WTC11 (cell line): ENCODE data around the gene ZCWPW2. TPM values are rescaled to one million over a fixed set of nuclear protein-coding genes. Genes with fewer than 3 reads are reported as not detected.

Experiments used
- ATAC-seq: fragments of 200-7000 bp; cut with Tn5 transposase; 2 replicates; pipeline ENCODE4 v1.10.0; 2021; ENCODE audit warnings: mild to moderate bottlenecking, moderate library complexity
- CTCF ChIA-PET: fragments of 300-600 bp; sonication (Branson Sonifier 250); formaldehyde crosslinking; loops from one replicate; lab custom pipeline; 2021; ENCODE audit warnings: antibody characterized with exemption; lab: Charles Lee
- POLR2A ChIA-PET: fragments of 350-600 bp; sonication (Branson Sonifier 250); formaldehyde crosslinking; loops from one replicate; lab custom pipeline; 2021; ENCODE audit warnings: antibody characterized with exemption; lab: Charles Lee
- DNase-seq: peaks from one replicate; pipeline ENCODE4 v3.0.0; 2021; ENCODE audit warnings: low spot score
- H3K27ac Mint-ChIP-seq: 2 replicates; pipeline ENCODE4 v1.8.0; 2021; ENCODE audit warnings: mixed read lengths
- H3K27me3 Mint-ChIP-seq: 2 replicates; pipeline ENCODE4 v1.8.0; 2021; ENCODE audit warnings: low read depth, mild to moderate bottlenecking, moderate library complexity, mixed read lengths
- H3K36me3 Mint-ChIP-seq: 2 replicates; pipeline ENCODE4 v1.8.0; 2021; ENCODE audit warnings: mixed read lengths
- H3K4me1 Mint-ChIP-seq: 2 replicates; pipeline ENCODE4 v1.8.0; 2022; ENCODE audit warnings: mixed read lengths
- H3K4me3 Mint-ChIP-seq: 2 replicates; pipeline ENCODE4 v1.8.0; 2021; ENCODE audit warnings: mild to moderate bottlenecking, moderate library complexity, mixed read lengths
- H3K9me3 Mint-ChIP-seq: 2 replicates; pipeline ENCODE4 v1.8.0; 2021; ENCODE audit warnings: mixed read lengths
- AFF4 ChIP-seq: sonication (generic); formaldehyde crosslinking; IDR thresholded peaks from 2 replicates; pipeline ENCODE4 v1.8.1; 2023; ENCODE audit warnings: mild to moderate bottlenecking, missing genetic modification reagents, borderline replicate concordance
- ARID4B ChIP-seq: sonication (generic); formaldehyde crosslinking; IDR thresholded peaks from 2 replicates; pipeline ENCODE4 v1.8.0; 2023; ENCODE audit warnings: missing genetic modification reagents, mild to moderate bottlenecking, borderline replicate concordance
- ATF6 ChIP-seq: sonication (generic); formaldehyde crosslinking; IDR thresholded peaks from 2 replicates; pipeline ENCODE4 v1.8.1; 2023; ENCODE audit warnings: mild to moderate bottlenecking, missing genetic modification reagents
- ETV6 ChIP-seq: sonication (generic); formaldehyde crosslinking; IDR thresholded peaks from 2 replicates; pipeline ENCODE4 v1.8.1; 2022; ENCODE audit warnings: mild to moderate bottlenecking, missing genetic modification reagents
- FOXP1 ChIP-seq: sonication (generic); formaldehyde crosslinking; IDR thresholded peaks from 2 replicates; pipeline ENCODE4 v1.8.0; 2022; ENCODE audit warnings: missing genetic modification reagents, mild to moderate bottlenecking, moderate library complexity, borderline replicate concordance
- GTF2I ChIP-seq: fragments of 250-450 bp; sonication (Bioruptor Pico); conservative IDR thresholded peaks from 2 replicates; pipeline ENCODE4 v1.4.0; 2021; ENCODE audit warnings: mild to moderate bottlenecking
- MAX ChIP-seq: sonication (generic); formaldehyde crosslinking; IDR thresholded peaks from 2 replicates; pipeline ENCODE4 v1.8.0; 2022; ENCODE audit warnings: mild to moderate bottlenecking, missing genetic modification reagents
- SOX15 ChIP-seq: fragments of 250-450 bp; sonication (Bioruptor Pico); IDR thresholded peaks from 2 replicates; pipeline ENCODE4 v1.9.0; 2021; ENCODE audit warnings: mild to moderate bottlenecking
- STAT6 ChIP-seq: sonication (generic); formaldehyde crosslinking; conservative IDR thresholded peaks from 2 replicates; pipeline ENCODE4 v1.8.1; 2023; ENCODE audit warnings: mild to moderate bottlenecking, low read depth, missing genetic modification reagents, moderate library complexity
- TEAD4 ChIP-seq: sonication (generic); formaldehyde crosslinking; IDR thresholded peaks from 2 replicates; pipeline ENCODE4 v1.8.0; 2022; ENCODE audit warnings: mild to moderate bottlenecking, missing genetic modification reagents
- ZBTB21 ChIP-seq: sonication (generic); formaldehyde crosslinking; IDR thresholded peaks from 2 replicates; pipeline ENCODE4 v1.8.1; 2023; ENCODE audit warnings: mild to moderate bottlenecking, missing genetic modification reagents, borderline replicate concordance
- ZBTB43 ChIP-seq: sonication (generic); formaldehyde crosslinking; IDR thresholded peaks from 2 replicates; pipeline ENCODE4 v1.8.1; 2023; ENCODE audit warnings: mild to moderate bottlenecking, missing genetic modification reagents
- total RNA-seq: library from RNA; stranded (reverse); gene quantifications from 3 replicates; pipeline ENCODE4 v1.2.3, GENCODE V29; 2021

Gene ZCWPW2
- total RNA-seq, 1 experiment from 2014 or later, result 0.22 TPM

- ATAC-seq, result no peak
- TF ChIP-seq TEAD4 (no peak), ATF6 (CRISPR knock-in tag) (no peak), MAX (CRISPR knock-in tag) (no peak), STAT6 (CRISPR knock-in tag) (no peak), FOXP1 (no peak), ZBTB43 (no peak), SOX15 (CRISPR knock-in tag) (no peak)
- Mint-ChIP-seq H3K9me3 (no peaks in the 10 kb centered on the region), H3K4me1 (peaks cover 29% of the 10 kb centered on the region), H3K27me3 (no peaks in the 10 kb centered on the region), H3K4me3 (no peak overlapping the region), H3K36me3 (peaks cover 10% of the 10 kb centered on the region), H3K27ac (no peak overlapping the region)
- POLR2A ChIA-PET, result no interaction called here
- DNase-seq, result no peak
- CTCF ChIA-PET, result no interaction called here
Measured at GRCh38 chr3:28343144-28343543, 5.4 kb upstream of the ZCWPW2 start.

GRCh38 chr3:28345690-28346089 is 2.8 kb upstream of the ZCWPW2 start:
- POLR2A ChIA-PET, result no interaction called here
- Mint-ChIP-seq H3K36me3 (no peaks in the 10 kb centered on the region), H3K9me3 (no peaks in the 10 kb centered on the region), H3K4me3 (no peak overlapping the region), H3K27me3 (no peaks in the 10 kb centered on the region), H3K4me1 (peaks cover 34% of the 10 kb centered on the region)
- DNase-seq (no peak), ATAC-seq (no peak)
- CTCF ChIA-PET, result interaction anchor here (2.0 kb wide), 1 partner anchor 634 kb away, joined by 5 read pairs; no protein-coding TSS in a partner anchor
- no peak for TF ChIP-seq ARID4B (CRISPR knock-in tag)
- no peak for TF ChIP-seq ZBTB21 (CRISPR knock-in tag)
- TF ChIP-seq SOX15 (CRISPR knock-in tag), result no peak
- no peak for TF ChIP-seq ETV6
- no peak for TF ChIP-seq GTF2I (CRISPR knock-in tag)
- TF ChIP-seq AFF4 (CRISPR knock-in tag), result no peak
- TF ChIP-seq, all 79 proteins: peak for 0
- H3K27ac Mint-ChIP-seq, result no peak overlapping the region
